Ecto neural progenitor cell (in vitro differentiated cells): ENCODE data around the gene KLK15.
"Not testable (repeated sequence)": the region's sequence is repeated elsewhere in the genome, so short reads cannot be mapped to it uniquely, and the experiment has no call there.

ENCODE experiments used
- DNase-seq: peaks from one replicate; pipeline ENCODE4 v3.0.0-alpha.2; 2018; ENCODE audit warnings: low spot score

KLK15 gene

DNA sequence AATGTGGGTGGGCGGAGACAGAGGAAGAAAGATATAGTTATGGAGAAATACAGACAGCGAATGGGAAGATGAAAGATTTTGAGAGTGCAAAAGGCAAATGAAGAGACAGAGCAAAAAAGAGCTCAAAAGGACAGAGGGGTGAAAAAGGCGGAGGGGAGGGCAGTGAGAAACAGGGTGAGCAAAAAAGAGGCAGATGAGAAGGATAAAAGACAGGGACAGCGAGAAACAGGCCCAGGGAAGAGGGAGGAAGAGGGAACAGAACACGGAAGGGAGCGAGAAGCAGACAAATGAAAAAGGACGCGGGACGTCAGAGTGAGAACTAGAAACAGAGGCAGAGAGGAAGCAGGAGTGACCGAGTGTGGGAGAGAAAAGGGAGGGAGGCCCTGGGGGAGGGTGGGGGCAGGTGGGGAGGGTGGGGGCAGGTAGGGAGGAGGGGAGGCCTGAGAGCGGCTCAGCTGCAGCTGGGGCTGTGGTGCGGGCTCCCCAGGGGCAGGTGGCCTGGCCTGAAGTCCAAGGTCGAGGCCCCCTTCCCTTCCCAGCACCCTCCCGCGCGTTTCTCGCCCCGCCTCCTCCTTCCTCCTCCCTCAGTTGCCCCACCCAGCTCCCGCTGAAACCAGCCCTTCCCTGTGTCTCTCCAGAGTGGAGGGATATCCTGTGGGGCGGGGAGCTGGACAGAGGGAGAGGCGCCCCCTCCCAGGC lies 12.7 kb downstream of the KLK15 start:
- DNase-seq, result no peak

GRCh38 chr19:50820086-50820485 lies 13.3 kb downstream of the KLK15 start:
- DNase-seq, result no peak

- no peak for DNase-seq
Measured at GRCh38 chr19:50819636-50820035, 13.7 kb downstream of the KLK15 start.

DNA sequence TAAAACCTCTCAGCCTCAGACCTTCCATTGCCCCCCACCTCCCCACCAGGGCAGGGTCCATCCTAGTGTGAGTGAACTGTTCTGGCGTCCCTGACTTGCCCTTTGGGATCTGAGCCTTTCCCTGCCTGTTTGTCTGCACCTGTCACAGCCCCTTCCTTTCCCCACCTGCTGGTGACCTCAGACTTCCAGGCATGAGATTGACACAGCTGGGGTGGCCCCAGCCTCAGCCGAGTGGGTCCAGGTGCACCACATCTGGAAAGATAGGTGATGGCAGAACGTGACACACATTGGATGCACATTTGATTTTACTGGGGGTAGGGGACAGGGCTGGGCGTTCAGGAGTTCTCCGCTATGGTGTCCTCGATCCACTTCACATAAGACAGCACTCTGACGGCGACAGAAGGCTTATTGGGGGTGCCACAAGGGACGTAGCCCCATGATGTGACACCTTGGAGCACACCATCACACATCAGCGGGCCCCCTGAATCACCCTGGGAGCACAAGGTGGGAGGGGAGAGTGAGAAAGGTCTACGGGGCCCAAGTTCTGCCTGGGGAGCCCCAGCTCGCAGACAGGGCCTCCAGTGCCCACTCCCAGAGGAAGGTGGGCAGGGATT lies 14.4 kb downstream of the KLK15 start:
- no peak for DNase-seq

- peak; percentile 92 for DNase-seq
Measured at GRCh38 chr19:50817941-50818858, 15.2 kb downstream of the KLK15 start.

DNA sequence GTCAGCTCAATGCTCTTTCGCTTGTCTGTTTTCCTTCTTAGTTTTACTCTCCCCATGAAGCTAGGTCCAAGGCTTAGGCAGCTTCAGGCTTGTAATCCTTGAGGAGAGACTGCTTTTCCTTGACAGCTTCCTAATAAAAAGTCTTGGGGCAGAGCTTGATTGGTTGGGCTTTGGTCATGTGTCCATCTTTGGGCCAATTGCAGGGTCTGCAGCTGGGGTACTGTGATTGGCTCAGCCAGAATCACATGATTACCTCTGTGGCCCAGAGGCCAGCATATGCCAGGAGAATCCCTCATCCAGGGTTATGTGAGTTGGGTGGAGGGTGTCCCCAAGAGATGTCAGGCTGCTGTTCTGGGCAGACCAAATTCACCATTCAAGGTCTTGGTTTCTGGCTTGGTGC lies 17.9 kb downstream of the KLK15 start:
- no peak for DNase-seq

DNA sequence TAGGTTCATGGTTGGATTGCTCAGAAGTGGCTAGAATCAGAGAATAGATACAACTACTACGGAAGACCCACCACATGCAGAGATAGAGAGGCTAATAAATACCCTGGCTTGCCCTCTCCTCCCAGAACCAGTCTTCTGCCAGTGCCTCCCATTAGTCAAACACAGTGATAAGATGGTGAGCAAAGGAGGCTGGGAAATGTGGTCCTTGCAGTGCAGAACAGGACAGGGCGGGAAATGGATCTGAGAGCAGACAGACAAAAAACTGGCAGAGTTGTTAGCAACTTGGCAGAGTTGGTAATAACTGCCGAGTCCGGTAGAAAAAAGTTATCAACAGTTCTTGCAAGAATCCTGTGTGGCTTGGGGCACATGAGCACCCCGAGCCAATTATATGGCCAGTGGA lies 18.5 kb downstream of the KLK15 start:
- no peak for DNase-seq

DNA sequence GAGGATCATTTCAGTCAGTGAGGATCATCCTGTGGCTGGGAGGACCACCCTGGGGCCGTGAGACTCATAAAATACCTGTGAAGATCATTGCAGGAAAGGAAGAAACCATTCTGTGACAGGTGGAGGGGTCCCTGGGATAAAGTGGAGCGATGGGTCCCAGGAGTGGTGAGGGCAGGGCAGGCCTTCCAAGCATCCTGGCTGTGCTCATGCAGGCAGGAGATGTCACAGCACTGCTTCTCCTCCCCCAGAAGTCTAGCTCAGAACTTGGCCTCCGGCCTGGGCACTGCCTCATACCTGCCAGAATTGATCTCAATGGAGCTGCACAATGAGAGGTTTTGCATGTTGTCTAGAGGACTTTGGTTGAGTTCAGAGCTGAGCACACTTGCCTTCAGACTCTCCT lies 20.9 kb downstream of the KLK15 start:
- no peak for DNase-seq

GRCh38 chr19:50811622-50812238 lies 21.6 kb downstream of the KLK15 start:
- DNase-seq, result not testable (repeated sequence)

DNA sequence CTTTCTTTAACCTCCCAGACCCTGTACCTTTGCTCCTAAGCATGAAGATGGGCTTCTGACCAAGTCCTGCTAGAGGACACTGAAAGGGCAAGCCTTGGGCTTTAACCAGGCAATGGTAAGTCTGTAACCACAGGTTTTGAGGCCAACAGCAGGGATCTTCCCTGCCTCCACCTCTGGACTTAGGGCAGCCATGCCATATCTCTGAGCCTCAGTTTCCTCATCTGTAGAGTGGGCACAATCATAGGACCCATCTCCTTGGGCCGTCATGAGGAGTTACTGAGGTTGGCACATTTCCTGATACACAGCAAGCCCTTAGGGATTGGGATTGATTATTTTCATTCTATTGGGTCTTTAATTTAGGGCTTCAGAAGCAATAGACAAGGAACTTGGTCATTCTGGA lies 24.5 kb downstream of the KLK15 start:
- no peak for DNase-seq

GRCh38 chr19:50804420-50805272 lies 28.7 kb downstream of the KLK15 start:
- DNase-seq, result peak; percentile 99

DNA sequence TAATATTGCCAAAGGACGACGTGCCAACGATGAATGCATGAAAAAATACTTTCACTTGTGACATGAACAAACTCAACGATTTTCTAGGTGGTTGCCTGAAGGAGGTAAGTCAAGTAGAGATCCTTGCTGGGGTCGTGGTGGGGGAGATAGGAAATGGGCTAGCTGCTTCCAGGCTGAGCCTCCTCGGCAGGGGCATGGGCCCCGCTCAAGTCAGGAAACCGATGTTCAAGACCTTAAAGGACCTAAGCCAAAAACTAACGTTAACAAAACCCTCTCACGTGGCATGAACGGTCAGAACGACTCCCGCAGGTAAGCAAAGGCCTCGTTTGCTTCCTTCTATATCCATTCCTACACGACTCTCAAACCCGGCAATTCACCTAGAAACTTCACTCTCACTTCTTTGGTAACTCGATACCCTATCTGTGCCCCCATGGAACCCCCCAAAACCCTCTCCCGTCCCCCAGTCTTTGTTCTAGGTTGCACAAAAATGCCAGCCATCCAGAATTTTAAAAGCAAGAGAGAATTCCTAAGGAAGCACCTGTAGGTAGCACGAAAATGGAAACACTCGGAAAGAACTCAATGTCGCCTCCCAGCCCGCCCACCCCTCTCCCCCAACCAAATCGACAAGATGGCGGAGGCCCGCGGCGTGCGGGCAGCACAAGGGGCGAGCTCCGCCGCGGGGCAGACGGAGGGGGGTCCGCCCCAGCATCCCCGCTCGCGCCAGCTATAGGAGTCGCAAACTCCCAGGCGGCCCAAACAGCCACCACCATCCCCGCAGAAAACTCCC lies 29.5 kb downstream of the KLK15 start:
- DNase-seq, result no peak

GRCh38 chr19:50801107-50801506 lies 32.3 kb downstream of the KLK15 start:
- no peak for DNase-seq

GRCh38 chr19:50799547-50799851 lies 33.9 kb downstream of the KLK15 start:
- DNase-seq, result no peak

- no peak for DNase-seq
Measured at GRCh38 chr19:50798659-50799546, 34.5 kb downstream of the KLK15 start.

DNA sequence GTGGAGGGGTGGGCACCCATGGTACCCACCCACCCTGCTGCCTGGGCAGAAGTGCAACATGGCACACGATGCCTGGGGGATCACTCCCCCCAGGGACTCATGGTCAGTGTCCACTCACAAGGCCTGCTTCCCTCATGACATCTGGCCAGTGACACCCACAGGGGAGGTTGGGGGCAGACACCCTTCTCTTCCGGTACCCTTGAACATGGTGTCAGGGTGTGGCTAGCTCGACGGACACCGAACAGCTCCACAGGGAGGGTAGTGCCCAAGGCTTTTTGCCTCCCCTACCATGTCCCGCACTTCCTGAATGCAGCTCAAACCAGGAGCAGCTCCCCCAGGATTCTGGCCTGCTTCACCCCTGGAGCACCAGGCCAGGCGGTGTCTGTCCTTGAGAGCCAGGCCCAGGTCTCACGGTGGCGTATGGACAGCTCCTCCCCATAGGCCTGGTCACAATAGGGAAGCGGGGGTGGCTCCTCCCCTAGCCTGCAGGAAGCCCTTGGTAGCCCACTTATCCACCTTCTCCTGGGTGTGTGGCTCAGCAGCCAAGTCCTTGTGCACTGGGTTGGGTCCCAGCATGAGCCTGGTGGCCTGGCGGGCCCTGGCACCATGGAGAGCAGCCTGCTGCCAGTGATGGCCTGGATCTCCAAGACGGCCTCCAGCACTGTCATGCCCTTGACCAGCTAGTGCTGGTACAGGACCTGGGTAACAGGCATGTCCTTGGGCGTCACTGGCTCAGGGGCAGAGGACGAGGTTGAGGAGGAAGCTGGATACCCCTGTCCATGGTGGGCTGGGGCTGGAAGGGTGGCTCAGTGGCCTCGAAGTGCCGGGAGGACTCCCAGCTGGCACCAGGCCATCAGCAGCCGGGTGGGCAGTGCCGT lies 35.4 kb downstream of the KLK15 start:
- DNase-seq, result no peak

GRCh38 chr19:50797429-50797780 lies 36.0 kb downstream of the KLK15 start:
- DNase-seq, result no peak

DNA sequence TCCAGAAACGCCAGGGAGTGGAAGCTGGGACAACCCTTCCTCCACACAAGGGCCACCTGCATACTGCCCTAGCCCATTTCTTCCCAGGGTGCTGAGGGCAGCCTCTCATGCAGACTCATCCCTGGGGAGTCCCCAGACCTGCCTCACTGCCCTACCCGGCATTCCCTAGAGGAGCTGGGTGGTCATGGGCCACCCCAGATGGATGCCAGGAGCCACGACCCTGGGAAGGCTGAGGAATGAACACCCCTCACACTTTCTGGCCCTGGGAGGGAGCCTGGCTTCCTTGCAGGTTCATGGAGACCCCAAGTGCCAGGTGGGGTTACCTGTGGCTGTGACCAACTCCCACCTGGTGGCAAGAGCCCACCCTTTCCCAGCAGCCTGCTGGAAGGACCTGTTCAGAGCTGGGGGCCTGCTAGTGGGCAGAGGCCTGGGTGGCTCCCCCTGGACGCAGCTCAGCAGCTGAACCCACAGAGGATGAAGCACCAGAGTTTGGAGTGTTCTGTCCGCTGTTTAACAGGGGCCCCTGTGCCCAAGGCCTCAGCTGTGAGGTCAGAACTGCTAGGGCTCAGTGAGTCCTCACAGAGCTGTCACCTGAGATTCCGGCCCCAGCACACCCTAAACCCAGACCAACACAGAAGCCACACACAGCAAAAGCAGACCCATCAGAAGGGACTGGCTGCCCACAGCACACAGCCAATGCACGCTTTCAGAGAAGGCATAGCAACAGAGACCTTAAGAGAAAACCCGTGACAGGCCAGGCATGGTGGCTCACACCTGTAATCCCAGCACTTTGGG lies 36.5 kb downstream of the KLK15 start:
- no peak for DNase-seq
